OCI-LY1 (cell line): ENCODE measurements around the gene MRAS.

Source experiments
- H2AFZ ChIP-seq: fragments of 200-600 bp; sonication (generic), shearing (Covaris generic); 2 replicates; pipeline ENCODE4 v1.6.0; 2014; ENCODE audit warnings: antibody characterized with exemption, mild to moderate bottlenecking, low read length
- H3F3A ChIP-seq: fragments of 200-600 bp; sonication (generic), shearing (Covaris generic); 2 replicates; pipeline ENCODE4 v1.6.0; 2014; ENCODE audit warnings: mild to moderate bottlenecking, antibody characterized with exemption, low read length, moderate library complexity; ENCODE audit not compliant: insufficient read depth
- H3K27ac ChIP-seq: fragments of 200-600 bp; sonication (generic); 2 replicates; pipeline ENCODE4 v1.5.1; 2014; ENCODE audit warnings: low read length, mixed run types, mild to moderate bottlenecking, low read depth; ENCODE audit not compliant: poor library complexity, severe bottlenecking
- H3K27me3 ChIP-seq: fragments of 200-600 bp; sonication (generic); 2 replicates; pipeline ENCODE4 v1.6.0; 2014; ENCODE audit warnings: antibody characterized with exemption, mild to moderate bottlenecking, low read length, moderate library complexity; ENCODE audit not compliant: insufficient read depth
- H3K36me3 ChIP-seq: fragments of 200-600 bp; sonication (generic); 2 replicates; pipeline ENCODE4 v1.6.1; 2014; ENCODE audit warnings: mild to moderate bottlenecking, antibody characterized with exemption, low read length, moderate library complexity, mixed read lengths; ENCODE audit not compliant: insufficient read depth
- H3K4me1 ChIP-seq: fragments of 200-600 bp; sonication (generic); 2 replicates; pipeline ENCODE4 v1.5.1; 2014; ENCODE audit warnings: mild to moderate bottlenecking, low read length, moderate library complexity; ENCODE audit not compliant: insufficient read depth, severe bottlenecking
- H3K4me2 ChIP-seq: fragments of 200-600 bp; sonication (generic), shearing (Covaris generic); 2 replicates; pipeline ENCODE4 v1.6.1; 2014; ENCODE audit warnings: low read length
- H3K4me3 ChIP-seq: fragments of 200-600 bp; sonication (generic); 2 replicates; pipeline ENCODE4 v1.5.1; 2014; ENCODE audit warnings: low read length, low read depth, mild to moderate bottlenecking, mixed read lengths; ENCODE audit not compliant: poor library complexity, severe bottlenecking
- H3K79me2 ChIP-seq: fragments of 200-600 bp; shearing (Covaris generic); 2 replicates; pipeline ENCODE4 v1.6.1; 2016; ENCODE audit warnings: mixed run types, low read length, mixed read lengths; ENCODE audit not compliant: insufficient read depth
- H3K9ac ChIP-seq: fragments of 200-600 bp; sonication (generic), shearing (Covaris generic); 2 replicates; pipeline ENCODE4 v1.6.1; 2014; ENCODE audit warnings: mild to moderate bottlenecking, low read length, mixed read lengths
- H3K9me2 ChIP-seq: fragments of 200-600 bp; sonication (generic), shearing (Covaris generic); 2 replicates; pipeline ENCODE4 v1.6.1; 2014; ENCODE audit warnings: low read depth, mild to moderate bottlenecking, low read length, mixed read lengths
- H3K9me3 ChIP-seq: fragments of 200-600 bp; shearing (Covaris generic); 2 replicates; pipeline ENCODE4 v1.6.1; 2014; ENCODE audit warnings: low read length, mixed read lengths
- H4K20me1 ChIP-seq: fragments of 200-600 bp; sonication (generic), shearing (Covaris generic); 2 replicates; pipeline ENCODE4 v1.6.0; 2016; ENCODE audit warnings: mild to moderate bottlenecking, low read length; ENCODE audit not compliant: insufficient read depth
- EZH2 ChIP-seq: fragments of 200-600 bp; sonication (generic), shearing (Covaris generic); IDR thresholded peaks from 2 replicates; pipeline ENCODE4 v1.8.0; 2017; ENCODE audit warnings: borderline replicate concordance, mixed run types, mild to moderate bottlenecking, antibody characterized with exemption, low read length, moderate library complexity, mixed read lengths
- TF ChIP-seq, protein P1 (sequence below): fragments of 200-600 bp; sonication (generic), shearing (Covaris generic); IDR thresholded peaks from 2 replicates; pipeline ENCODE4 v1.5.1; 2017; ENCODE audit warnings: mild to moderate bottlenecking, antibody characterized with exemption, low read length, moderate library complexity, mixed read lengths

MRAS gene

GRCh38 chr3:138443091-138443490 lies 94.7 kb downstream of the MRAS start:
- H3K27me3 ChIP-seq = peaks cover 9% of the 10 kb centered on the region; the same call in 1 of the 2 replicates
- TF ChIP-seq EZH2 = no peak
- TF ChIP-seq, protein P1, sequence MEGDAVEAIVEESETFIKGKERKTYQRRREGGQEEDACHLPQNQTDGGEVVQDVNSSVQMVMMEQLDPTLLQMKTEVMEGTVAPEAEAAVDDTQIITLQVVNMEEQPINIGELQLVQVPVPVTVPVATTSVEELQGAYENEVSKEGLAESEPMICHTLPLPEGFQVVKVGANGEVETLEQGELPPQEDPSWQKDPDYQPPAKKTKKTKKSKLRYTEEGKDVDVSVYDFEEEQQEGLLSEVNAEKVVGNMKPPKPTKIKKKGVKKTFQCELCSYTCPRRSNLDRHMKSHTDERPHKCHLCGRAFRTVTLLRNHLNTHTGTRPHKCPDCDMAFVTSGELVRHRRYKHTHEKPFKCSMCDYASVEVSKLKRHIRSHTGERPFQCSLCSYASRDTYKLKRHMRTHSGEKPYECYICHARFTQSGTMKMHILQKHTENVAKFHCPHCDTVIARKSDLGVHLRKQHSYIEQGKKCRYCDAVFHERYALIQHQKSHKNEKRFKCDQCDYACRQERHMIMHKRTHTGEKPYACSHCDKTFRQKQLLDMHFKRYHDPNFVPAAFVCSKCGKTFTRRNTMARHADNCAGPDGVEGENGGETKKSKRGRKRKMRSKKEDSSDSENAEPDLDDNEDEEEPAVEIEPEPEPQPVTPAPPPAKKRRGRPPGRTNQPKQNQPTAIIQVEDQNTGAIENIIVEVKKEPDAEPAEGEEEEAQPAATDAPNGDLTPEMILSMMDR = no peak
- H4K20me1 ChIP-seq = no peaks in the 10 kb centered on the region
- no peaks in the 10 kb centered on the region for H3K4me1 ChIP-seq
- H3K4me2 ChIP-seq = no peak overlapping the region
- H3K27ac ChIP-seq = no peak overlapping the region
- H3K79me2 ChIP-seq = no peaks in the 10 kb centered on the region
- no peaks in the 10 kb centered on the region for H3K9me2 ChIP-seq
- no peak overlapping the region for H3K9ac ChIP-seq
- H3K4me3 ChIP-seq = no peak overlapping the region
- no peaks in the 10 kb centered on the region for H3K9me3 ChIP-seq
- no peak overlapping the region for H2AFZ ChIP-seq
- no peaks in the 10 kb centered on the region for H3K36me3 ChIP-seq
- H3F3A ChIP-seq = no peaks in the 10 kb centered on the region

DNA sequence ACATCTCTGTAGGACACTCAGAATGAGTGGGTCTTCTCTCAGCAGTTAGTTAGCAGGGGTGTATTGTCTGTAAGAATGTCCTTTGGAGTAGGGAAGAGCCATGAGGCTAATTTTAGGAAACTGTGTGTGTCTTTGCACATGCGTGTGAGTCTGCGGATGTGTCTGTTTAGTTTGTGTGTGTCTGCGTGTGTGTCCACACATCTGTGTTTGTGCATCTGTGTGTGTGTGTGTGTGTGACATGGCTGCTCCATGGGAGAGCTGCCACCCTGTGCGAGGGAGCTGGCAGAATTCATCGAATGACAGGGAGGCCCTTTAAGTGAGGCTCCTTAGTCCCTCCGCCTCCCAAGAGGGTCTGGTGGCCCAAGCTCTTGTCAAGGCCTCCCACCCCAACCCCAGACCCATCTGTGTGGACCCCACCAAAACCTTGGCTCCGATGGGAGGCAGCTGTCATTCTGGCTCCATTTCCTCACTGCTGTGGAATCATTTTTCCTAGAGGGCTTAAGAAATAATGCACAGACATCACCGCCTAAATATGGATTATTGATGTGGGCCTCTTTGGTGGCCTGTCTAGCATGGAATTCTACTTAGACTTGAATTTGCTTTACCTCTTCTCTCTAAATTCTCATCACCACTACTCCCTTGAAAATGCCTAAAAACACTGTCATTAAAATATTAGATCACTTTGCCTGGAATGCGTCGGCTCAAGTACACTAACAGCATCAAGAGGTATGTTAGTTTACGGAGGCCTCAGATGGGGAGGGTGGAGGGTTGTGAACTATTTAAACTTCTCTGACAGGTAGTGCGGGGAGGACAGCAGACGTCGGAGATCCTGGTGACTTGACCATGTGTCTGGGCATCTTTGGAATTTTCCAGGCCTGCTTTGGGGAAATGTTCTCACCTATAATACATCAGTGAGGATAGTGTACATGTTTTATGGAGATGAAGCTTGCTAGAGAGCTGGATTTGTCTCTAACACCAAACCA lies 95.4 kb downstream of the MRAS start:
- H2AFZ ChIP-seq = no peak overlapping the region
- no peaks in the 10 kb centered on the region for H4K20me1 ChIP-seq
- H3K27ac ChIP-seq = no peak overlapping the region
- H3K4me1 ChIP-seq = no peaks in the 10 kb centered on the region
- no peak overlapping the region for H3K9ac ChIP-seq
- no peak overlapping the region for H3K4me2 ChIP-seq
- TF ChIP-seq, protein P1 = no peak
- no peak for TF ChIP-seq EZH2
- H3K36me3 ChIP-seq = no peaks in the 10 kb centered on the region
- no peaks in the 10 kb centered on the region for H3F3A ChIP-seq
- no peaks in the 10 kb centered on the region for H3K79me2 ChIP-seq
- H3K27me3 ChIP-seq = peaks cover 5% of the 10 kb centered on the region; the same call in 1 of the 2 replicates
- H3K9me3 ChIP-seq = no peaks in the 10 kb centered on the region
- no peaks in the 10 kb centered on the region for H3K9me2 ChIP-seq
- no peak overlapping the region for H3K4me3 ChIP-seq

DNA sequence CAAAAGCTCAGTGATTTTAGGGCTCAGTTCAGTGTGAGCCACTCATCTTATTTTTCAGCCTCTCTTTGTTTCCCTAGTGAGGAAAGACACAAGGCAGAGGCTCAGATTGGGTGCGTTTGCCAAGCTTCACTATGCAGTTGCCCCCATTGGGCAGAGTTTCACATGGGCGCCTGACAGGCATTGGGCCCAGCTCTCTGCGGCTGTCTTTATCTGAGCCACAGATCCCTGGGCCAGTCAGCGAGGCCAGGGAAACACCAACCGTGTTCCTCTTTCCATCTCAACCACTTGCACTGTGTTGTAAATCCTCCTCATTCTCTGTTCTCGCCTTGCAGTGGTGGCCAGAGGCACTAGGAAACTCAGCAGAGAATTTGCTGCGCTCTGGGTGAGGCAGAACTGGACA lies 96.9 kb downstream of the MRAS start:
- H4K20me1 ChIP-seq = no peaks in the 10 kb centered on the region
- no peak overlapping the region for H3K27ac ChIP-seq
- no peak overlapping the region for H3K4me2 ChIP-seq
- H3K4me1 ChIP-seq = no peaks in the 10 kb centered on the region
- H2AFZ ChIP-seq = no peak overlapping the region
- H3K9me2 ChIP-seq = no peaks in the 10 kb centered on the region
- TF ChIP-seq, protein P1 = no peak
- TF ChIP-seq EZH2 = no peak
- no peaks in the 10 kb centered on the region for H3F3A ChIP-seq
- H3K79me2 ChIP-seq = no peaks in the 10 kb centered on the region
- H3K4me3 ChIP-seq = no peak overlapping the region
- H3K36me3 ChIP-seq = no peaks in the 10 kb centered on the region
- no peak overlapping the region for H3K9ac ChIP-seq
- no peaks in the 10 kb centered on the region for H3K9me3 ChIP-seq
- 0 out of 2 replicates have a peak, but pooled peaks cover 4% of the 10 kb centered on the region for H3K27me3 ChIP-seq
